ENCODE results near the gene MGAT4A. TPM values are rescaled to one million over a fixed set of nuclear protein-coding genes. Genes with fewer than 3 reads are reported as not detected.

Gene MGAT4A
- total RNA-seq, 1 donor from 2014 or later = 20.0 TPM

DNA sequence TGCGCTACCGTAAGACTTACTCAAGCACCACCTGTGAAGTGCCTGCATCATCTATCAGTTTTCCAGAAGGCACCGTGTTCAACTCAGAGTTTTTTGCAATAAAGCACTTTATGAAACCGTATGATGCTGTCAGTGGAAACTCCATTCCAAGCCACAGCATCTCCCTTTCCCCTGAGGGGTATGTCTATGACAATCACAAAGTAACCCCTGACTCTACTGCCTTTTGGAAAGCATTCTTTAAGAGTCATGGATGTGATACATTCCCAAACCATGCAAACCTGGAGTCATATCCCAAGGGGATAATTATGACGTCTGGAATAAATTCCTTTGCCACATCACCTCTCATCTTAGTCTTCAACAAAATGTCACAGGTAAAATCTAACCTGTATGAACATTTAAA, 83.3 kb downstream of the MGAT4A start:
- DNase-seq = no peak
- intact Hi-C loops (cut with DNase I) = loop anchor here (2.0 kb wide), 1 partner anchor 189 kb away; no protein-coding TSS in a partner anchor
- no peak for ATAC-seq (ENCODE audit: poor library complexity)

DNA sequence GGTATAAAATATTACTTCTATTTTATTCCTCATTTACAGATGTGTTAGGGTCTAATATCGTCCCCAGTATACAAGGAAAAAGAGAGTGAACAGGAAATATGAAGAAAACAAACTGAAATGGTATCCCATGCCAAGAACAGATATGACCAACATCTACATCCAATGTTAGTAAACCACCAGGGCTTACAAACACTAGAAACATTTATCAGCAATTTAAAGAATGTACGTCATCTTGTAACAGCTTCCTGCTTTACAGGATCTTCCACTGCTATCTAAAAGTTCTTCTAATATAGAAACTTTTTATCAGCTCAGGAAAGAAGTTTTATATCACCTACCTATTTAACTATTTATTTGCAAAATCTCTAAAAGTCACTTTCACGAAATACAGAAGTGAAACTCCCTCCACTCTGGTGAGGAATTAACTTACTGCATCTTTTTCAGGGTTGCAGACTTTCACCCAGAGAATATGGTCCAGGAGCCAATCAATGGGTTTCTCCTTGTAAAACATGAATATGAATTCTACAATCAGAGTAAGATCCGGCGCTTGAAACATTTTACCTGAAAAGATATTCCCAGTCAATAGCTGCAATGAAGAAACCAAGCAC, 87.3 kb downstream of the MGAT4A start:
- intact Hi-C loops (cut with DNase I) = no loop called here
- no peak for DNase-seq
- no peak for ATAC-seq (ENCODE audit: poor library complexity)

DNA sequence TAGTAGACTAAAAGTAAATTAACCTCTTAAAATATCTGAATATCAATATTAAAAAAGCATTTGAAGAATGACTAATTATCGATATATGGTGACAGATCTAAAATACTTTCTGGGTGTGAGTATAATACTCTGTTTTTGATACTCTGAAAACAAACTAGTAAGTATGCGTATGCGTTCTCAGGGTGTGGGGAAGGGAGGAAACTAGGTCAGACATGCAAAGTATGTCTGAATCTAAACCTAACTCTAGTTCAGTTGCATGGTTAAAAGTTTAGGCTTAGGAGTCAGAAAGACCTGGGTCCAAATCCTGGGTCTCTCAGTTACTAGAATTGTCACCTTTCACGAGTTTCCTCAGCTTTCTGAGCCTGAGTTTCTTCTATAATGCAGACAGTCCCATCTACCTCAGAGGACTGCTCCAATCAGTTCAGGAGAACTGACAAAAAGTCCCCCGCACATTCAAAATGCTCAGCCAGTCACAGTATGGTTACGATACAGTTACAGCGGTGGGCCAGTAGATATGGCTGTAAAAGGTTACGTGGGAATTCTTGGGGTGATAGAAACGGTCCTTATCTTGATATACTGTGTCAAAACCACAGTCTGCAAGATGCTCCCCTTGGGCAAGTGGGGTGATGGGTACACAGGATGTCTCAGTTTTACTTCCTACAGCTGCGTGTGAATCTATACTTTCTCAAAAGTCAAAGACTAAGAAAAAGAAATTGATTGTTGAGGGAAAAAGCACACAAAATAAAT, 93.4 kb downstream of the MGAT4A start:
- no peak for ATAC-seq (ENCODE audit: poor library complexity)
- intact Hi-C loops (cut with DNase I) = no loop called here
- no peak for DNase-seq

DNA sequence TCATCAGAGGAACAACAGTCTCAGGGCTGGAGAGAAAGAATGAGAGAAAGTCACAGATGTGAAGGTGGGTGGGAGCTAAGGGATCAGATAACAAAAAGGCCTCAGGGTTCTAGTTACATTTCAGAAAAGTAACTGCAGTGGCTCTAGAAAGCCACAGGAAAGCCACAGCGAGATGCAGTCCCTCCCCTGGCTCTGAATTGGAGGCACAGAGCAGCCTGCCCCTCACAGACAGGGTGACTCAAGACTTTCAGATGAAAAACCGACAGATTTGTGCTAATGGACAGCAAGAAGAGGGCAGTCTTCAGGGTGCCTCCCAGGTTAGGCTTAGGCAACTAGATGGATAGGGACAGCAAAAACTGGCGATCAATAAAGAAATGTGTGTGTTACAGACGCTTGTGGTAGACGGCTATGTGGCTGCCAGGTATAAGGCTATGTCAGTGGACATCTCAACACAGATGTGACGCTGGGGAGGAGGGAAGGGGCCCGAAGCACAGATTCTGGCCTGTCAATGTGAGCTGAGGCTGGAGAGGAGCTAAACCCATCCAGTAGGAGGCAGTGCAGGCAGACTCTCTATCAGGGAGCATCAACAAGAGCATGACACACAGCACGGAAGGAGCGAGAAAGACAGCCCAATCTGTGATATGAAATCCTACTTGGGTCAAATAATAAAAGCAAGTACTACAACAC, 96.4 kb downstream of the MGAT4A start:
- DNase-seq (no peak), ATAC-seq (ENCODE audit: poor library complexity) (no peak)
- intact Hi-C loops (cut with DNase I) = no loop called here

DNA sequence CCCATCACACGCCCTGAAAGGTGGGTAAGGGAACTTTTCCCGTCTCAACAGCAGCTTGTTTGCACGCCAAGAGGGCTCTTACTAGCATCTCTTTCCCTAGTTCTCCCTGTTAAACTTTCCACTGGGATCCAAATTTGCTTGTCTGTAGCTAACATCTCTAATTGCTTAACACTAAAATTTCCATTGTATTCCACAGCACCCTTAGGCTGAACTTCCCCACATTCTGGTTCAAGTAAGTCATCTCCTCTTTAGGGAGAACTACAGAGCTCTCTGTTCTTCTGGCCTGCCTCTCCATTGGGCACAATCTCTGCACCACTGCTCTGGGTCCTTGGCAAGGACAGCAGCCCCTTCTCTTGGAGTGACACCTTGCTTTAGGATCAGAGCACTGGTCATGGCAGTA, 98.6 kb downstream of the MGAT4A start:
- no peak for ATAC-seq (ENCODE audit: poor library complexity)
- intact Hi-C loops (cut with DNase I) = no loop called here

DNA sequence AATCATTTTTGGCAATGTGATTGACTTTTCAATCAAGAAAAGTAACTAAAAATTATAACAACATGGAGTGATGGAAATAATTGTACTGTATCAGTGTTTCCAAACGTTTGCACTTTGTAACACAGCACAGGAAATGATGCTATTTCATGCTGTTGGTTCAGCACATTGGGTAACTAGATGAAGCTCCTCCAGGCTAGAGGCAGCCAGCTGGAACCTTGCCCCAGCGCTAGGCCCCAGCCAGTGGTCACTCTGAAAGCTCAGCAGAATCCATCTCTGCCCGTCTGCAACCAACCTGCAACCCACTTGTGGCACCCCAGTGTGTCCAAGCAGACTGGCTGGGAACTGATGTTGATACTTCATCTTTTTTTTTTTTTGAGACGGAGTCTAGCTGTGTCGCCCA, 107.3 kb downstream of the MGAT4A start:
- ATAC-seq (ENCODE audit: poor library complexity) (peak; percentile 75), DNase-seq (peak; percentile 84)
- intact Hi-C loops (cut with DNase I) = no loop called here

More for the DNA sequence above, 98.6 kb downstream of the MGAT4A start:
- DNase-seq = no peak

DNA sequence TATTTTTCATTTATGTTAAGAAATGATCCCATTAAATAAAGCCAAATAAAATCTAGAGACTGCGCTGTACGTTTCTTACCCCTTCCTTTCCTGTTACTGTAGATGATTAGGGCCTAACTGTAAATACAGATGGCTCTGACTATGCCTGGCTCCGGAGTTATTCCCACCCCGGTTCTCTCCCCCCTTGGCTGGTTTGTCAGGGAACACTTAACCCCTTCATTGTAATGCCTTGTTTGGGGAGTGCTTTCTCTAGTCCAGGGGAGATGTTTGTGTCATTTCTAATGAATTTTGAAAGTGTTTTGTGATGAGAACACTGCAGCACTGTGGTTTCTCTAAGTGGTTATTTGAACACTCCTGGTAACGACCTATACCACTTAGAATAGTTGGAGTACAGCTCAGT, 113.8 kb downstream of the MGAT4A start:
- intact Hi-C loops (cut with DNase I) = no loop called here
- ATAC-seq (ENCODE audit: poor library complexity) (no peak), DNase-seq (no peak)

DNA sequence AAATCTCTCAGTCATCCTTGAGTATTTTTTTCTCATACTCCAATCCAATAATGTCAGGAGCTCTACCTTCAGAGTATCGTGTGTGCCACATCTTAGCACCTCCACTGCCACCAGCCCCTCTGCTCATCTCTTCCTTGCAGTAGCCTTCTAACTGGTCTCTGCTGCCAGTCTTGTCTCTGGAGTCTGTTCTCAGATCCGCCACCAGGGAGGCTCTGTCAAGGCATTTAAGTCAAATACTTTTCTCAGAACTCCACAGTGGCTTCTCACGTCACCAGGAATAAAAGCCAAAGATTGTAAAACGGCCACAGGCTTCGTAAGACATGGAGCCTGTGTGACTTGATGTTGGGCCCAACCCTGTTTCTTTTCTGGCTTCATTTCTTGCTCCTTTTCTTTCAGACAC, 115.5 kb downstream of the MGAT4A start:
- no peak for DNase-seq
- ATAC-seq (ENCODE audit: poor library complexity) = no peak
- intact Hi-C loops (cut with DNase I) = no loop called here

DNA sequence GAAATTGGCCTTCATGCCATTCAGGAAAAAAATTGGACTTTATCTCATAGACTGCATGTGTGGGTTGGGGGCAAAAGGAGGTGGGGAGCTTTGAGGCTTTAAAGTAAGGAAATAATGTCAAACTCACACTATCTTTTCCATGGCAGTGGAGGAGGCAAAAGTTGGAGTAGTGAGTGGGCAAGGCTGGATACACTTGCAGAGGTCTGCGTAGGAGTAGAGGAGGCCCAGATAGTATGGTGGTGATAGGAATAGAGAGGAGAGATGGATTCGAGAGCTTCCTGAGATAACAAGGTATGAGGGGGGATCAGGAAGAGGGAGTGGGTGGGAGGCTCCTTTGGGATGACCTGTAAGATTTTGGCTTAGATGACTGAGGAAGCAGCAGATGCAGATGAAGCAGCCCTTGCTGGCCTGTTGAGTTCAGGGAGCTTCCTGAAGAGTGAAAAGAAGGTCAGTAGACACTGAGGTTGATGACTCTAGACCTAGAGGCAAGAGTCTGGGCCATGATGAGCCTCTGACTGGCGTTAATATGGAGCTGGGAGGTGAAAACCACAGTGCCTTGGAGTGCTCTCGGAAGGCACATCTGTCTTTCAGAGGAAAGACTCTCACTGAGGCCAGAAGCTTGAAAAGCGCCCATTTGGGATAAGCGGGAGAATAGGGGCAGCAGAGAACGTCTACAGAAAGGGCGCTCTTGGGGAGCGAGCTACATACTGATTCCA, 116.8 kb downstream of the MGAT4A start:
- intact Hi-C loops (cut with DNase I) = no loop called here
- ATAC-seq (ENCODE audit: poor library complexity) = no peak
- no peak for DNase-seq

DNA sequence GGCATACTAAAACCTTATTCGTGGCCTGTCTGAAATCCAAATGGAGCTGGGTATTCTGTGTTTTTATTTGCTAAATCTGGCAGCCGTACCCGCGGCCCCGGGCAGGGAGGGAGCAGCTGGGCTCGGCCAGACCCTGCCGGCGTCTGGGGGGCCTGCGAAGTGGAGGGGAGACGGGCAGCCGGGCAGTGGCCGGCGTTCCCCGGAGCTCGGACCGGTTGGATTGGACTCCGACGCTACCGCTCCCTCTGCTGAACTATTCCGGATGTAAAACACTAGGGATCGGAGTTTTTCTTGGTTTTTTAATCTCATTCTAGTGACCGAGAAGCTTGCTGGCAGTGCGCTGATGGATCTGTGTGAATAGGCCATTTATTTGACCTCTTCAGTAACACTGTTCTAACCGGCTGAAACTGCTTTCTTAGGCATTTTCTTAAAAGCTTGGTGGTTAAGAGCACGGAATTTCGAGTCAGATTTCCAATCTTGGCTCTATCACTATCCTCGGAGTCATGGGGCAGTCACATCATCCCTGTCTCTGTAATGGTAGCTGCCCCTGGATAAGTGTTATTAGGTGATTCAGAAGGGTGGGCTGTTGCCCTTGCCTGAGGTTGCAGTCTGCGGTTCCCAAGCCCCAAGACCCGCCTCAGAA, 121.8 kb downstream of the MGAT4A start:
- intact Hi-C loops (cut with DNase I) = no loop called here
- DNase-seq = no peak
- peak; percentile 39 for ATAC-seq (ENCODE audit: poor library complexity)

DNA sequence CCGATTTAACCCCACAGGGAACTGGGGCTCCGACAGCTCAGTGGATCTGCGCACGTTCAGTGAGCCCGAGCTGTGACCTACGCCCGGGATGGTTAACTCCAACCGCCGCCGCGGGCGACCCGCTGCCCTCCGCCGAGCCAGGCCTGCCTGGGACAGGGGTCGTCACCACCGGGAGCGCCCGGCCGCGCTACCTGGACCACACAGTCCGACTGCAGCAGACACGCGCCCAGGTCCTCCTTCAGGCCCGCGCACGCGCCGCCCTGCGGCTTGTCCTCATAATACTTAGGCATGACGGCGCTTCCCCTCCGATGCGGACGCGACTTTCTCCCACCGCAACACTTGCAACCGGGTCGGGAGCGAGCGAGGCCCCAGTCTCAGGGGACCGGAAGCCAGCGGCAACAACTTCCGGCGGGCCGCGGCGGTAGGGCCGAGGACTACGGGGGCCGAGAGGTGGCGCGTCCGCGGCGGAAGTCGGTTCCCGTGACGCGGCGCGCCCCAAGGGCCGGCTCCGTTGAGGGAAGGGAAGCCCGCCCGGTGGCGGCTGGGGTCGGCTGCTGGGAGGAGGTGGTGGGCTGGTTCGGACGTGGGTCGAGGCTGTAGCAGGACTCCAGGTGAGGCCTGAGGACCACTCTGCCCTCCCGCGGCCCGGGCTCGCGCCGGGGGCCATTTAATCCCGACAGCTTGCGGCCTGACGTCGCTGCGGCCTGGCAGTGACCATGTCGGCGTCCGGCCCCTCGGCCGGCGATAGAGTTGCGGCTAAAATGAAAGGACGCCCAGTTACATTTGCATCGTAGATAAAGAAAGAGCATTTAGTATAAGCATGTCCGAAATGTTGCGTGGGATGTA, 122.6 kb downstream of the MGAT4A start, which contains the start of the genes COA5 and UNC50:
COA5 (minus strand) TSS at position 397 of the 846 bp plus-strand sequence; CDS start at position 290, 107 bp downstream.
UNC50 (plus strand) TSS at position 474 of the 846 bp plus-strand sequence. CDS start 1,171 bp downstream, outside the sequence.
- intact Hi-C loops (cut with DNase I) = no loop called here
- ATAC-seq (ENCODE audit: poor library complexity) (peak; percentile 99), DNase-seq (peak; percentile 94)

DNA sequence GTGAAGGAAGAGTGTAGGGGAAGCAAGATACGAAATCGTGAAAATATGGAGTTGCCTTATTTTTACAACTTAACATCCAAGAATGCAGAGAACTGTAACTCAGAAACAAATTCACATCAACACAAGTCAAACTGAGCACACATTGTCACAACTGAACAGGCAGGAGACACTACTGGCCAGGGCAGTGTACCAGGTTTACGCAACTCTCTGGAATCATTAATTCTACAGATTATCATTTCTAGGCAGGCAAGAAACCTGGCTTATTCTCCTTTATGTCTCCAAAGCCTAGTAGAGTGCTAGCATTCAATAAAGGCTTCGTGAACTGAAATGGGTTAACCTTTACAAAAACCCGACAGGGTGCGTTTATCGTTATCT, 123.2 kb downstream of the MGAT4A start:
- intact Hi-C loops (cut with DNase I) = no loop called here
- ATAC-seq (ENCODE audit: poor library complexity) (peak; percentile 28), DNase-seq (no peak)

DNA sequence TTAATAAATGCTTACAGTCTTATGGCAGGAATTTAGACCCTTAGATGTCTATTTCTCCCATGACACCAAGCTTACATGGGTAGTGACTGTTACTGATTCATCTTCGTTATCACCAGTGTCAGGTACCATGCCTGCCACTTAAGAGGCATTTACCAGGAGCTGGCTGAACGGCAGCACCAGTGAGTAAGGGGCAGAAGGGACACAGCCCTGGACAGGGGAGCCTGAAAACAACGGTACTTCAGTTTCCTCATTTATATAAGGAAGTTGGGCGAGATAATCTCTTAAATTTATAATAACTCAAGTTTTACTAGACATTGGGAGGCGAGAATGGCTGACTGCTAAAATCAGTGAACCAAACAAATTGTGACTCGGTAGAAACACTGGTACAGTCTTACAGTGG, 123.8 kb downstream of the MGAT4A start:
- intact Hi-C loops (cut with DNase I) = no loop called here
- ATAC-seq (ENCODE audit: poor library complexity) (no peak), DNase-seq (no peak)

DNA sequence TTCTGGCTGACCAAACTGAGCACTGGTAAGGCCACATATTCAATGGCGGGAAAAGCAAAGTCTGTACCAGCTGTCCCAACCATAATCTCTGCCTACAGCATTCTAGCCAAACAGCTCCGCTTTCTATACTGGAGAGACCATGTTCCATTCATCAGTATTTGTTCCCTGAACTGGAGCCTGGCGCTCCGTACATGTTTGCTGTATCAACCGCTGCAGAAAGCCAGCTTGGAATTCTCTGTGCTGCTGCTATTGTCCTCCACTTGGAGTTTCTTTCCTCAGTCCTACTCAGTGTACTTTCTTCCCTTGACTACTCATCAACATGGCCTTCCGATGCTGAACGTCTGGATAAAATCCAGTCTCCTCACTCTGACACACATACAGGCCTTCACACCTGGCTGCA, 124.5 kb downstream of the MGAT4A start:
- intact Hi-C loops (cut with DNase I) = no loop called here
- no peak for DNase-seq
- ATAC-seq (ENCODE audit: poor library complexity) = no peak

DNA sequence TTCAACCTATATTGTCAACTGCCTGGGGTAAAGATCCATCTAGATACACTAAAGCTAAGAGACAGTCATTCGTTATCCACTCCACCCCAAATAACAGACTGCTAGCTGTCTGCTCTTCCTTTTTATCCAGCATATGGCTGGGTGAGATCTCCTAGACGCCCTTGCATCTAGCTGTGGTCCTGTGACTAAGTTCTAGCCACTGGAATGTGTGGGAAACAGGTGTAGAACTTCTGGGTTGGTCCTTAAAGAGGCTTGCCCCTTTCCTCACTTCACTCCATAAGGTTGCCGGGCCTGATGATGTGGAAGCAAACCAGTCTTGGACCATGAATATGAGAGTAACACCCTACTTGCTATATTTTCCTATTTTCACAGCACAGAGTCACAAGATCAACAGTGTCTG, 125.9 kb downstream of the MGAT4A start:
- intact Hi-C loops (cut with DNase I) = no loop called here
- no peak for ATAC-seq (ENCODE audit: poor library complexity)
- no peak for DNase-seq

DNA sequence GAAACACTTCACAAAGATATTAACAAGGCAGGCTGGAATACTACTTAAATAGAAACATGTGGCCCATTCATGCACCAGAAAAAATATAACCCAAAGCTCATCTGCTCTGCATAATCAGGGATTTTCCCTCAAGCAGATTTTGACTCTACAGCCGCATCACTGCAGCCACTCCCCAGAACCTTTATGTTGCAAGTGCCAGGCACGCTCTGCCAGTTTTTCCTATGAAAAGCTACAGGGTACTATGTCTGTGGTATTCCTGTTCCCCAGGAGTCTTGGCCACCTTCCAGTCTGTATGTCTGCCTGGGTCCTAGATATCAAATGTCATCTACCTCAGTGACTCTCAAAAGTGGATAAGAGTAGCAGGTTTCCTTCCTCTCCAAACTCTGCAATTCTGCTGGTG, 126.4 kb downstream of the MGAT4A start:
- intact Hi-C loops (cut with DNase I) = loop anchor here (5.0 kb wide), 1 partner anchor 192 kb away; no protein-coding TSS in a partner anchor
- DNase-seq (no peak), ATAC-seq (ENCODE audit: poor library complexity) (no peak)

DNA sequence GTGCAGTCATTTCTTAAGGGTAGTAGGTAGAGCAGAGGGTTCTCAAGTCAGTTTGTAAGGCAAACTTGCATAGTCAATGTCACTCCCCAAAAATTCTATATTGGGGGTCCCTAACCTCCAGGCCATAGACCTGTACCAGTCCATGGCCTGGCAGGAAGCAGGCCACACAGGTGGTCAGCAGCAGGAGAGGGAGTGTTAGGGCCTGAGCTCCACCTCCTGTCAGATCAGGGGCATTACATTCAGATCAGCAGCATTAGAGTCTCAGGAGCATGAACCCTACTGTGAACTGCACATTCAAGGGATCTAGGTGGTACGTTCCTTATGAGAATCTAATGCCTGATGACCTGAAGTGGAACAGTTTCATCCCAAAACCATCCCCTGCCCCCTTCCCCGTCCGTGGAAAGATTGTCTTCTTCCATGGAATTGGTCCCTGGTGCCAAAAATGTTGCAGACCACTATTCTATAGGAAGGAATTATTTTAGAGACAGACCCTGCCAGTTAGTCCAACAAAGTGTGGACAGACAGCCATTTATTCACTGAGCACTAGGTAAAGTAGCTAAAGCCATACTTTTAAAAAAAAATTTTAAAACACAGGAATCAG, 129.3 kb downstream of the MGAT4A start:
- DNase-seq = no peak

More for the DNA sequence above, 129.3 kb downstream of the MGAT4A start:
- intact Hi-C loops (cut with DNase I) = loop anchor here (5.0 kb wide), 1 partner anchor 189 kb away; no protein-coding TSS in a partner anchor
- peak; percentile 73 for ATAC-seq (ENCODE audit: poor library complexity)
